Measurements from ENCODE around the gene FBXW10B. TPM values are rescaled to one million over a fixed set of nuclear protein-coding genes. Genes with fewer than 3 reads are reported as not detected.
"Not testable (repeated sequence)": the region's sequence is repeated elsewhere in the genome, so short reads cannot be mapped to it uniquely, and the experiment has no call there.

Gene FBXW10B
- total RNA-seq, 1 donor from 2014 or later, result 0.82 TPM

DNA sequence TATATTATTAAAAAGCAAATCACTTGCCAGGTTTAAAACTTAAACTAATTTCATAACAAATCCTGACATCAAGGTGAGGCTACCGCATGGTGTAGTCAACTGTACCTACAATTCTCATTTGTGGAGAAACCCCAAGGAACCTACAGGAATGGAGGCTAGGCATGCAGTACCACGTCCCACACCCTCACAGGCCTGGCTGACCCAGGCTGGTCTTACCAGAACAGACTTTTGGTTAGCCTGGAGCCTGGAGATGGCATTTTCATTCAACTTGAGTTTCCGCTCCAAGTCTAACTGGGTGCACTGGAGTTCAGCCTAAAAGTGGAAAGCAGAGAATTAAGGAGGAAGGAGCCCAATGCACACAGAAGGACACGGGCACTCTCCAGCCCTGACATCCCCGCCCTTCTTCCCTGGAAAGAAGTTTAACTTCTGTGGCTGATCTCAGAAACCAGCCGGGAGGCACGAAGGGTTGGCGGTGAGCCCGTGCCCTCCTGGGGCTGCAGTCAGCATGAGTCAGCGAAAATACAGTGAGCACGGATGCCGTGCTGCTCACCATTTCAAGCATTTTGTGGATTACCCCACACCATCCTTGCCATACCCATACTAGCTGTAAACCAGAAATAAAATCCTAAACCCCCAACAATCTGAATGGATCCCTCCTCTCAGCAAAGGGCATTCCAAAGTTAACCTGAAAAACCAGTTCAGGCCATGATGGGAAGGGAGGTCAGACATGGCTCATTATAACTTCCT, 23.2 kb upstream of the FBXW10B start:
- H3K27ac Mint-ChIP-seq (ENCODE audit: unreplicated experiment), result not testable (repeated sequence)

DNA sequence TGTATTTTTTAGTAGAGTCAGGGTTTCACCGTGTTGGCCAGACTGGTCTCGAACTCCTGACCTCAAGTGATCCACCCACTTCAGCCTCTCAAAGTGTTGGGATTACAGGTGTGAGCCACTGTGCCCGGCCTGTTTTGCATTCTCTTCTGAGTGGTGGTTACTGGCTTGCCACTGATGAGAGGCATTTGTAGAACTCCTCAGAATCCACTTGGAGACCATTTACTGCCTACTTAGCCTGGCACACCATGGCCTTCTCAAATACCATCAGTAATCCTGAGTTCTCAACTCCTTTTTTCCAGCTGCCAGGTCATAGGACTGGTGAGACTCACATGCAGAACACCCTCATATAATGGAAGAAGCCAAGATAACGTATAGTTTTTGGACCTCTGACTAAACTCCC, 22.5 kb upstream of the FBXW10B start:
- H3K27ac Mint-ChIP-seq (ENCODE audit: unreplicated experiment); H3K4me3 Mint-ChIP-seq; H3K27me3 Mint-ChIP-seq (ENCODE audit: low read depth); DNase-seq (ENCODE audit: low read depth, low spot score); H3K36me3 Mint-ChIP-seq (ENCODE audit: low read depth); H3K9me3 Mint-ChIP-seq: not testable (repeated sequence)
- peaks cover 11% of the 10 kb centered on the region for H3K4me1 Mint-ChIP-seq

More for the DNA sequence above, 23.2 kb upstream of the FBXW10B start:
- not testable (repeated sequence) for H3K4me3 Mint-ChIP-seq; H3K9me3 Mint-ChIP-seq; H3K36me3 Mint-ChIP-seq (ENCODE audit: low read depth); H3K27me3 Mint-ChIP-seq (ENCODE audit: low read depth); DNase-seq (ENCODE audit: low read depth, low spot score)
- peaks cover 11% of the 10 kb centered on the region for H3K4me1 Mint-ChIP-seq

DNA sequence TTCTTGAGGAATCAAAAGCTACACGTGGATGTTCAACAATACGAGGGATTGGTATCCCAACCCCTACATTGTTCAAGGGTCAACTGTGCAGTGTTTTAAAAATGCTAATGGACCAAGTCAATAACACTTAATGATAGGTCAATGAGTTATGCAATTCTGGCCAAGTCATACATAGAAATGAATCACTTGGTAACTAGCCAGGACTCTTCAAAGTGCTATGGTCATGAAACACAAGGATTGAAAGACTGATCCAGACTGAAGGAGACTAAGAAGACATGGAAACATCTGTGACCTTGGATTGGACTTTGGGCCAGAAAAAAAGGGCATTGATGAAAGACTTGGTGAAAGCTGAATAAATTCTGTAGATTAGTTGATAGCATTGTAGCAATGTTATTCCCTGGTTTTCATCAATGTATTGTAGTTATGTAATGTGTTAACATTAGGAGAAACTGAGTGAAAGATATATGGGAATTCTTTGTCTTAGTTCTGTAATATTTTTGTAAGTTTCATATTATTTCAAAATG, 11.5 kb upstream of the FBXW10B start:
- H3K4me1 Mint-ChIP-seq, result not testable (repeated sequence)

DNA sequence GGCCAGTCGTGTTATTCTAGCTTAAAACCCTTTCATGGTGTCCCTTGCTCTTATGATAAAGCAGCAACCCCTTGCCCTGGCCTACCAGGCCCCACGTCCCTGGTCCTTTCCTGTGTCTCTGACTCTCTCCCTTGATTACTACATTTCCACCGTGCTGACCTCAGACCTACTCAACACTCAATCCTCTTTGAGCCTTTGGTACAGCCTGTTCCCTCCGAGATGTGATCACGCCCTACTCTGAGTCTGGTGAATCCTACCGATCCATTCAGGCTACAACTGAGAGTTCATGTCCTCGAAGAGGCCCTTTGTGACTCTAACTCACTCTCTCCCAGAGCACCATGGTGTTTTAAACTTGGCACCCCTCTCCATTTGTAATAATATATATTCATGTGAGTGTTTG, 10.5 kb upstream of the FBXW10B start:
- H3K27ac Mint-ChIP-seq (ENCODE audit: unreplicated experiment); H3K4me3 Mint-ChIP-seq; H3K27me3 Mint-ChIP-seq (ENCODE audit: low read depth); H3K9me3 Mint-ChIP-seq; DNase-seq (ENCODE audit: low read depth, low spot score); H3K4me1 Mint-ChIP-seq; H3K36me3 Mint-ChIP-seq (ENCODE audit: low read depth): not testable (repeated sequence)

More for the DNA sequence above, 11.5 kb upstream of the FBXW10B start:
- H3K27ac Mint-ChIP-seq (ENCODE audit: unreplicated experiment); H3K36me3 Mint-ChIP-seq (ENCODE audit: low read depth); H3K9me3 Mint-ChIP-seq; H3K27me3 Mint-ChIP-seq (ENCODE audit: low read depth); H3K4me3 Mint-ChIP-seq; DNase-seq (ENCODE audit: low read depth, low spot score): not testable (repeated sequence)

DNA sequence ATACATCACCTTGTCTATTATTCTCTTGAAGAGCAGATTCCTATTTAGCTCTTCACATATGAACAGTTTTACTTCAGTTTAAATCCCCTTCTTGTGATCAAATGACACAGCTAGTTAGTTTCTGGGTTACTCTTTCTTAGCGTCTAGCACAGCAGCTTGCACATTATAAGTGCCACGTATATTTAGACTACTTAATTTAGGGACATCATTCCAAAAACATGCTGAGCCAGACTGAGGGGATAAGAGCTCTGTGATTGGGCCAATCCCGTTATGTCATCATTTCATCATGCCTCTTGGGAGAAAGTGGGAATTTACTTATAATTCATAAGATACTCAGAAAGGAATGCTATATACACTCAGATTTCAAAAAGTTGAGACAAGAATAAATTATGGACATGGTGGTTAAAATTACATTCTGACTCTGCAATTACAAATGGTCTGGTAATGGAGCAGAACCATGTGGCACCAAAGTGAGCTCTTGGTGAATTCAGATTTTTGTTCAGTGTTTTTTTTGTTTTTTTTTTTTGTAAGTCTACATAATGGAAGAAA, 4.2 kb upstream of the FBXW10B start:
- H3K27ac Mint-ChIP-seq (ENCODE audit: unreplicated experiment); DNase-seq (ENCODE audit: low read depth, low spot score); H3K4me1 Mint-ChIP-seq; H3K4me3 Mint-ChIP-seq; H3K36me3 Mint-ChIP-seq (ENCODE audit: low read depth); H3K9me3 Mint-ChIP-seq; H3K27me3 Mint-ChIP-seq (ENCODE audit: low read depth): not testable (repeated sequence)

DNA sequence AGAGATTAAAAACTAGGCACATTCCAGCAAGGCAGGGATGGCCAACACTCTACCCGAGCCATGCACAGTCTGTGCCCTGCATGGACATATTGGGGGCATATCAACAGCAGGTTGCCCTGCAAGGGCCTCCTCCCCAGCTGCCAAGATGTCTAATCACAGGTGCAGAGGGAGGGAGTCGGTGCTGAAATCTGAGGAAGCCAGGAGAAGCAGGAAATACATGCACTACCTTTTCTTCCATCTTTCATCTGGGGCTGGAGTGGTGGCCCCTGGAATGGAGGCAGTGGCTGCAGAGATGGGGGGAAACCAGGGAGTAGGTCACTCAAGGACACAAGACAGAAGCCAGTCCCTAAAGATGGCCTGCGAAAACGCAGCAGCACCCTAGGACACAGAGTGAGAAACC, 3.8 kb upstream of the FBXW10B start:
- not testable (repeated sequence) for H3K27ac Mint-ChIP-seq (ENCODE audit: unreplicated experiment); H3K4me1 Mint-ChIP-seq; H3K27me3 Mint-ChIP-seq (ENCODE audit: low read depth); H3K36me3 Mint-ChIP-seq (ENCODE audit: low read depth); DNase-seq (ENCODE audit: low read depth, low spot score); H3K4me3 Mint-ChIP-seq; H3K9me3 Mint-ChIP-seq

DNA sequence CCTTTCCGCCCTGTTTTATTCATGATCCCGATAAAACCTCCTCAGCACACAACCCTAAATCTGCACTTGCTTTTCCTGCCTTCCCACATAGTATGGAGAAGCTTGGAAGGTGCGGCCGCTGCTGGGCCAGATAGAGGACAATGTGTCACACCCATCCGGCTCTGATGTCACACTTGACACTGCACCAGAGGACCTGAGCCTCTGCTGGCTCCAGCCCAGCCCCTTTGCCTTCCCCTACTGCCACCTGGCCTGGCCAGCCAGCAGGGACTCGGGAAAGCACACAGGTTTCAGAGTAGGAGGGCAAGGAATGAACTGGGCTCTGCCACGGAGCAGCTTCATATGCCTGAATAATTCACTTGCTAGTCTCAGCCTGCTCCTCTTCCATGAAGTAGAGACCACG, 2.6 kb upstream of the FBXW10B start:
- DNase-seq (ENCODE audit: low read depth, low spot score); H3K9me3 Mint-ChIP-seq; H3K27ac Mint-ChIP-seq (ENCODE audit: unreplicated experiment); H3K4me1 Mint-ChIP-seq; H3K36me3 Mint-ChIP-seq (ENCODE audit: low read depth); H3K27me3 Mint-ChIP-seq (ENCODE audit: low read depth); H3K4me3 Mint-ChIP-seq: not testable (repeated sequence)

DNA sequence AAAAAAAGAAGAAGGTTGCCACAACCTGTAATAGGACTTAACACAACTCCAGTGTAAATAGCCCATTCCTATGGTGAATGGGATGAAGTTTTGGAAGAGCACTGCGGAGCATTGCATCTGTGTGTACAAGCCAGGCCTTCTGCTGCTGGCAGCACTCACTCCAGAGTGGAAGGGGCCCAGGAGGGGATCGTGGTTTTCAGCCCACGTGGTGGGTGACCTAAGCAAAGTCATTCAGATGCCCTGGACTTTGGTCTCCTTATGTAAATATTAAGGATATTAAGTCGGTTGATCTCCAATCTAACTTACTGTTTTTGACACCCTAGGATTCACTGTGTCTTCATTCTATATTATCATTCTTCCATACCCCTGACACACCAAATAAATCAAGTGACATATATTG, 2.7 kb downstream of the FBXW10B start:
- H3K36me3 Mint-ChIP-seq (ENCODE audit: low read depth); H3K4me1 Mint-ChIP-seq: not testable (repeated sequence)

DNA sequence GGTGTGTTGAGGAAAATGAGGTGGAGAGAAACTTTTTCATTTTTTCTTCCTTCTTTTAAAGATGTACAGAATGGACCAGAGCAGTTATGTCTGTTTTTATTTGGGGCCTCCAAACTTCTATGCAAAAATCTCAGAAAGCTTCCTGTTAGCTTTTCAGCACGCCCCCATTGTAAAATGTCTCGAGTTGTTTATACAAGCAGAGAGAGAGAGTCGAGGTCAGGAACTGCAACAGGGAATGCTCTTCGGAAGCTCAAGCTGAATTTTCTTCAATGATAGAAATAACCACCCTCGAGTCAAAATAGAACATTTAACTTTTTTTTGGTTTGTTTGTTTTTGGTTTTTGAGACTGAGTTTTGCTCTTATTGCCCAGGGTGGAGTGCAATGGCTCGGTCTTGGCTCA, 3.7 kb downstream of the FBXW10B start:
- not testable (repeated sequence) for H3K9me3 Mint-ChIP-seq; H3K4me3 Mint-ChIP-seq; H3K27me3 Mint-ChIP-seq (ENCODE audit: low read depth); H3K4me1 Mint-ChIP-seq; DNase-seq (ENCODE audit: low read depth, low spot score); H3K36me3 Mint-ChIP-seq (ENCODE audit: low read depth); H3K27ac Mint-ChIP-seq (ENCODE audit: unreplicated experiment)

More for the DNA sequence above, 2.7 kb downstream of the FBXW10B start:
- H3K9me3 Mint-ChIP-seq; DNase-seq (ENCODE audit: low read depth, low spot score); H3K4me3 Mint-ChIP-seq; H3K27ac Mint-ChIP-seq (ENCODE audit: unreplicated experiment); H3K27me3 Mint-ChIP-seq (ENCODE audit: low read depth): not testable (repeated sequence)

DNA sequence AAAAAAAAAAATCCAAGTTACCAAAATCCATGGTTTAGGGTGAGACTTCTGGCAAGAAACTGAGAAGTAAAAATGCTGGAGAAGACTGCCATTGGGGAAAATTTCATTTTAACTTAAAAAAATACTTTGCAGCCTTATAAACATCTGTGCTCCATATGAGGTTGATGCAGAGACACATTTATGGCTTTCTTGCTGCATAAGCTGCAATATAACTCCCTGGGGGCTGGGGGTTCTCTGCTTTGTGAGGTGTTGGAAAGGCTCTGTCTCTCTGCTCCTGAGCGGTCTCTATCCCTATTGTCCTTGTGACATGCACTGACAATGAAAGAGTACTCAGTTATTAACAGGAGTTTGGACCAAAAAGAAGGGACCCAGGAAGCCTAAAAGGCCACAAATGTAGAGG, 6.4 kb downstream of the FBXW10B start:
- not testable (repeated sequence) for H3K4me3 Mint-ChIP-seq; H3K4me1 Mint-ChIP-seq; DNase-seq (ENCODE audit: low read depth, low spot score); H3K36me3 Mint-ChIP-seq (ENCODE audit: low read depth); H3K9me3 Mint-ChIP-seq; H3K27me3 Mint-ChIP-seq (ENCODE audit: low read depth); H3K27ac Mint-ChIP-seq (ENCODE audit: unreplicated experiment)

DNA sequence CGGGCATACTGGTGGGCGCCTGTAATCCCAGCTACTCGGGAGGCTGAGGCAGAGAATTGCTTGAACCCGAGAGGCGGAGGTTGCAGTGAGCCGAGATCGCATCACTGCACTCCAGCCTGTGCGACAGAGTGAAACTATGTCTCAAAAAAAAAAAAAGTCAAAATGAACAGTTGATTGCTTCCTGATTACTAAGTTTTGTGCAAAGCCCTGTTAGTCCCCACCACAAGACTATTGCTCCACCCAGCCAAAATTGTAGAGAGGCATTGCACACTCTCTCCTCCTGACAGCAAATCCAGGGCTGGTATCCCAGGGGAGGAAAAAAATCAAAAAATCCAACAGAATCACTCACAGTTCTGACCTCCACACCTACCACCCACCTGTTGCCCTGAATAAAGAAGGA, 26.5 kb downstream of the FBXW10B start:
- not testable (repeated sequence) for H3K4me1 Mint-ChIP-seq; H3K9me3 Mint-ChIP-seq; H3K4me3 Mint-ChIP-seq; H3K27ac Mint-ChIP-seq (ENCODE audit: unreplicated experiment); H3K36me3 Mint-ChIP-seq (ENCODE audit: low read depth); H3K27me3 Mint-ChIP-seq (ENCODE audit: low read depth); DNase-seq (ENCODE audit: low read depth, low spot score)

DNA sequence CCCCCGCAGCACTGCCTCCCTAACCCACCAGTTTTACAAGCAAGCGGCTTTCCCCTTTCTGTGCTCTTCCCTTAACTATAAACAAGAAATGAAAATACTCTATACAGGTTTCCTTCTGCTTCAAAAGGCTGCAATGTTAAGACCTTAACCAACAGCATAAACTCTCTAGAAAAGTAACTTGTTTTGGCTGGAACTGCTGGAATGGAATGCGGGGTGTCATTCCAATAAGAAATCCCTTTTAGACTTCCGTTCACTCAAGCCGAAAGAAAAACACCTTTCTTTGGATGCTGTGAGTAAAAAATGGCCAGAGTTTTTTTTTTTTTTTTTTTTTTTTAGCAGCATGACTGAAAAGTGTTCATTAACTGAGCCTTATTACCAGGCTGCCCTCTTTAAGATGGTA, 27.5 kb downstream of the FBXW10B start:
- H3K4me1 Mint-ChIP-seq; H3K36me3 Mint-ChIP-seq (ENCODE audit: low read depth); H3K9me3 Mint-ChIP-seq; H3K27me3 Mint-ChIP-seq (ENCODE audit: low read depth); DNase-seq (ENCODE audit: low read depth, low spot score); H3K4me3 Mint-ChIP-seq: not testable (repeated sequence)
- peak overlapping the region; percentile 46 for H3K27ac Mint-ChIP-seq (ENCODE audit: unreplicated experiment)

DNA sequence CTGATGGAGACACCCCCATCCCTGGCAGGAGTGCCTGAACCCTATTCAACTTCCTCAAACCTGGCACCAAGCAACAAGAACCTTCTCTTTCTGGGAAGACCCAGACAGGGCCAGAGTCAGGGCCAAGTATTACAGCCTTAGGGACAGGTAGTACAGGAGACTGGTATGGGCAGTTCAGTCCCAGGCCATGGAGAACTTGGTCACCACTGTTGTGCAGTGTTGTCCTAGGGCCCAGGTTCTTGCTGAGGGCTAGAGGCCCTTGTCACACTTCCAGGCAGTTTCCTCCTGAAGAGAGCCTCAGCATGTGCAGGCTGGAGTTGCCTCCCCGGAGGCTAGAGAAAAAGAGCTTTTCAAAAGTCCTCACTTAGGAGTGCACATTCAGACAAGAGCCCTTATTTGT, 28.7 kb downstream of the FBXW10B start:
- not testable (repeated sequence) for H3K4me3 Mint-ChIP-seq; H3K27me3 Mint-ChIP-seq (ENCODE audit: low read depth); H3K27ac Mint-ChIP-seq (ENCODE audit: unreplicated experiment); DNase-seq (ENCODE audit: low read depth, low spot score); H3K36me3 Mint-ChIP-seq (ENCODE audit: low read depth); H3K9me3 Mint-ChIP-seq; H3K4me1 Mint-ChIP-seq

Measured in neural crest cell (in vitro differentiated cells).